ENCODE data around the gene DRAM1.
"Not testable (repeated sequence)": the region's sequence is repeated elsewhere in the genome, so short reads cannot be mapped to it uniquely, and the experiment has no call there.

The DRAM1 gene

DNA sequence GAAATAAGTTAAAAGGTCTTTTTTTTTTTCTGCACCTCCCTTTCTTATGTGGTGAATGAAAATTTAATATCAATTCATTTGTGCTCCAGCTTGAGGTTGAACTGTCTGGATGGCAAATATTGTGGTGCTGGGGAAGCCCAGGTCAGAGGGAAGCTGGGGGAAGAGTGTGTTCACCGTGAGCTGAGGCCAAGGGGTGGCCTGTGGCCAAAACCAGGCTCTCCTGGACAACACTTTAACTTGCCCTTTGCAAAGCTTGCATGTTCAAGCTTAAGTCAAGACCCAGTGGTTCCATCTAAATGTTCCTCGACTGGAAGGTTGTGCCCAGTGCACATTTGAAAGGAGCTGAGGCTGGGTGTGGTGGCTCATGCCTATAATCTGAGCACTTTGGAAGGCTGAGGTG lies 28.8 kb downstream of the DRAM1 start:
- DNase-seq (no peak), ATAC-seq (replicated peaks) (no peak)
- no peak overlapping the region for H3K4me3 Mint-ChIP-seq
- H3K36me3 Mint-ChIP-seq: peaks cover 6 to 15% of the 10 kb centered on the region in 2 donors
- no peaks in the 10 kb centered on the region for H3K9me3 Mint-ChIP-seq
- H3K27me3 Mint-ChIP-seq: no peaks in the 10 kb centered on the region
- H3K4me1 Mint-ChIP-seq: peaks cover 19 to 43% of the 10 kb centered on the region in 2 donors
- H3K27ac Mint-ChIP-seq: no peak overlapping the region

DNA sequence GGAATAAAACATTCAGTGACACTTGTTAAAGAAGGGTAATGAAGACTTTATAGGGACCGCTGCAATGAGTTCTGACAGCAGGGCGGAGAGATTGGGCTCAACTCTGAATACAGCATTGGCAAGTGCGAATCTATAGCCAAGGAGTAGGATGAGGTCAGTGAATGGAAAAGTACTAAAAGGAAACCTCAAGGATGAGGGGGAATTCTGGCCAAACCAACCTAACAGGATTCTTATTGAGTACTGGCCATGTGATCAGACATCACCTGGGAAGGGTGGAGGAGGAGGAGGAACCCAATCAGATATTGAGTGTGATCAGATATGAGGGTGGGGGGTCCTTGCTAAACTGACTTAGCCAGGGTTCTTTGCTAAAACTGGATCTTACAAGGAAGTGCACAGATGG lies 31.0 kb downstream of the DRAM1 start:
- no peak for DNase-seq
- no peak for ATAC-seq (replicated peaks)
- H3K4me1 Mint-ChIP-seq: peaks cover 17 to 36% of the 10 kb centered on the region in 2 donors
- peak overlapping the region; percentile 17 to 19 for H3K4me3 Mint-ChIP-seq
- peak overlapping the region; percentile 81 for H3K27ac Mint-ChIP-seq
- H3K9me3 Mint-ChIP-seq: no peaks in the 10 kb centered on the region
- peaks cover 0 to 4% of the 10 kb centered on the region in 2 donors for H3K36me3 Mint-ChIP-seq
- H3K27me3 Mint-ChIP-seq: no peaks in the 10 kb centered on the region

DNA sequence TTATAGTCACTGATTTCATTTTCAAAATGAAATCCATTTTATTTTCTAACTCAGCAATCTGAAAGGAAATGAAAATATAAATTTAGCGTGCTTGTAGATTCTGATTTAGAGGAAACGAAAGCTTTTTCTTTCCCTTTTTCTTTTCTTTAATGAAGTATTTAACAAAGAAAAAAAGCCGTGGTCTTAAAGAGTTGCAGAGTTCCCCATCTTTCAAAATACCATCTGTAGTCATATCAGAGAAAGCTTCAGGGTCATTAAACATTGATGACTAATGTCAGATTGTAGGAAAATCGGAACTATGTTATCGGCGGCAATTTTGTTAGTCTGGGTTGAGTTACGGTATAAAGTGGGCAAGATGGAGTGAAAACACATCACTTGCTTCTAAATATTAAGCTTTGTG lies 32.3 kb downstream of the DRAM1 start:
- Mint-ChIP-seq H3K9me3 (no peaks in the 10 kb centered on the region), H3K4me1 (peaks cover 17 to 44% of the 10 kb centered on the region in 2 donors), H3K27ac (peak overlapping the region; percentile 51), H3K4me3 (peak overlapping the region; percentile 65 to 68), H3K27me3 (no peaks in the 10 kb centered on the region), H3K36me3 (peaks cover 1 to 4% of the 10 kb centered on the region in 2 donors)
- peak; percentile 87 to 90 for ATAC-seq (replicated peaks)
- no peak for DNase-seq

DNA sequence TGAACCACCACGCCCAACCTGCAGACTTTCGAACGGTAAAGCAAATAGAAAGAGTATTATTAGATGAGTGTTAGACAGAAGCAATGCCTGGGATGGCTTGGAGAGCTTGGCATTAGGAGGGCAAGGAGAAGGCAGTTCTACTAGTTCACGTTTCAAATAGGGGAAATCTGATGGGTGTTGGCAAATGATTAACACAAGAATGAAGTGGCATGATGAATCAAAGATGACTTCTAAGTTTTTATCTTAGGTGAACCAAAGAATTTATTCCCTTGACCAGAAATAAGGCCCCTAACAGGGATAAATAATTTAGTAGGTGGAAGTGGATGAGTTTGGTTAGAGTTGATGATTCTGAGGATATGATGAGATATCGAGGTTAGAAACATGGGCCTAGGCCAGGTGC lies 38.5 kb downstream of the DRAM1 start:
- Mint-ChIP-seq H3K4me3 (no peak overlapping the region), H3K27me3 (no peaks in the 10 kb centered on the region), H3K9me3 (no peaks in the 10 kb centered on the region), H3K4me1 (peaks cover 26 to 56% of the 10 kb centered on the region in 2 donors), H3K36me3 (peaks cover 6 to 7% of the 10 kb centered on the region in 2 donors), H3K27ac (peak overlapping the region; percentile 38)
- ATAC-seq (replicated peaks) (no peak), DNase-seq (no peak)

DNA sequence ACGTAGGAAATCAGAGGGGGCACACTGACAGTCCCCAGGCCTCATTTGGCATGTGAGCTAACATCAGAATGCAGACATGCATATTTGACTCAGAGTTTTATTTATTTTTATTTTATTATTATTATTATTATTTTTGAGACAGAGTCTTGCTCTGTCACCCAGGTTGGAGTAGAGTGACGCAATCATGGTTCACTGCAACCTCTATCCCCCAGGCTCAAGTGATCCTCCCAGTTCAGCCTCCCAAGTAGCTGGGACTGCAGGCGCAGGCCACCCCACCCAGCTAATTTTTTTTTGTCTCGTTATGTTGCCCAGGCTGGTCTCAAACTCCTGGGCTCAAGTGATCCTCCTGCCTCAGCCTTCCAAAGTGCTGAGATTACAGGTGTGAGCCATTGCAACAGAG lies 41.4 kb downstream of the DRAM1 start:
- DNase-seq; H3K27ac Mint-ChIP-seq; ATAC-seq (replicated peaks); H3K27me3 Mint-ChIP-seq; H3K9me3 Mint-ChIP-seq; H3K4me3 Mint-ChIP-seq: not testable (repeated sequence)
- Mint-ChIP-seq H3K4me1 (peaks cover 35 to 74% of the 10 kb centered on the region in 2 donors), H3K36me3 (peaks cover 10 to 11% of the 10 kb centered on the region in 2 donors)

DNA sequence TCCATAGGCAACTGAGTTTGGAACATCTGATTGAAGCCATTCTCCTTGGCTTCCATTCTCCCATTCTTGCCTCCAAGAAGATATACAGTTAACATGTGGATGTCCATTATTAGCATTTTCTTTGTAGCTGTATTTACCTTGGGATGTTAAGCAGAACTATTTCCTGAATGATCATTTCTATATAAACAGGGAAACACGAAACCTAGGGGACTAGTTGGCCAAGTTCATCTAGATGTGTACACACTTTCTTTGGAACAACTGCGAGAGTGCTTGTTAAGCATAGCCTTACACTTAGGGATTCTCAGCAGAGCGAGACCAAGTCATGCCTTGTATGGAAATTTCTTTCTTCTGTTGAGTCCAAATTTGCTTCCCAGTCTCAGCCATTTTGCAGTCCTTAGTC lies 42.1 kb downstream of the DRAM1 start:
- no peak for ATAC-seq (replicated peaks)
- Mint-ChIP-seq H3K36me3 (peaks cover 14 to 15% of the 10 kb centered on the region in 2 donors), H3K27ac (no peak overlapping the region), H3K4me1 (peaks cover 35 to 72% of the 10 kb centered on the region in 2 donors), H3K4me3 (no peak overlapping the region), H3K27me3 (no peaks in the 10 kb centered on the region), H3K9me3 (peaks cover 2 to 4% of the 10 kb centered on the region in 2 donors)
- DNase-seq: no peak

DNA sequence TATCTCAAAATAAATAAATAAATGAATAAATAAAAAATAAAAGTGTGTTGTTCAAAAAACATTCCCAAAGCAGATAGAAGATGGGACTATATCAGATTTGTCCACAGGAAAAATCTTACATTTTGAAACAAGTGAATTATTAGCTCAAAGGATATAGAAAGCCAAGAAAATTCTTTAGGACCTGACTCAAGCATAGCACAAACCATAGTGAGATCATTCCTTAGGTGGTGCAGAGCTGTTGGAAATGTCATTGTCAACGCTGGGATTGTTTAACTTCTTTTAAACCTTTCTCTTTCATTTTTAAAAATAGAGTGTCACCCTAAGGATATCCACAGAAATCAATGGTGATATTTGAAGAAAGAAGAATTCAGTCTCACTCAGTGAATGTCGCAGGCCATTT lies 43.5 kb downstream of the DRAM1 start:
- no peak overlapping the region for H3K4me3 Mint-ChIP-seq
- peaks cover 32 to 68% of the 10 kb centered on the region in 2 donors for H3K4me1 Mint-ChIP-seq
- ATAC-seq (replicated peaks) (no peak), DNase-seq (no peak)
- no peaks in the 10 kb centered on the region for H3K27me3 Mint-ChIP-seq
- peaks cover 4 to 5% of the 10 kb centered on the region in 2 donors for H3K9me3 Mint-ChIP-seq
- H3K27ac Mint-ChIP-seq: no peak overlapping the region
- peaks cover 15% of the 10 kb centered on the region in 2 donors for H3K36me3 Mint-ChIP-seq

DNA sequence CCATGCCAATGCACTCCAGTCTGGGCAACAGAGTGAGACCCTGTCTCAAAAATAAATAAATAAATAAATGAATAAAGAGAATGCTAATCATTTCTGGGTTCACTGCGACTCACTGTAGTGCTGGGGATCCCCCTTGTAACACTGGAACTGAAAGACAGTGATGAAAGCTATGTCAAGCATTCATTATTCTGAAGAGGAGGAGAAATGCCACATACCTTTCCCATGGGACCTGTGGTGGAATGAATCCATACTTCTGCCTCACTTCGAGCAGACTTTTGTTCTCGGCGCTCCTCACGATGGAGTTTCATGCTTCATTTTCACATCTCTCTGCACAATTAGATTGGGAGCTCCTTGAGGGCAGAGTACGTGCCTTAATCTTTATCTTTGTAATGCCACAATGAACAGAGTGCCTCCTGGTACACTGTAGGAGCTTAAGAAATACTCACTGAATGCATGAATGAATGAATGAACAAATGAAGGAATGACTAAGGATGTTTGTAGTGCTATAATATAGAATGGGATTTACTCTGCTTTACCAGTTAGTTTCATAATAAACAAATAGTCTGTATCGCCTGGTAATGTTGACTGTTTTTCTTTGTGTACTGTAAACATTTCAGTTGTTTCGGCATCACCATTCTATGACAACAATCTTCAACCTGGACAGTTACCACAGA lies 45.8 kb downstream of the DRAM1 start:
- ATAC-seq (replicated peaks) (peak; percentile 88 to 92), DNase-seq (peak; percentile 33)
- peaks cover 5% of the 10 kb centered on the region in 2 donors for H3K9me3 Mint-ChIP-seq
- no peak overlapping the region for H3K4me3 Mint-ChIP-seq
- H3K36me3 Mint-ChIP-seq: peaks cover 12 to 18% of the 10 kb centered on the region in 2 donors
- H3K4me1 Mint-ChIP-seq: peaks cover 25 to 67% of the 10 kb centered on the region in 2 donors
- no peak overlapping the region for H3K27ac Mint-ChIP-seq
- H3K27me3 Mint-ChIP-seq: no peaks in the 10 kb centered on the region

DNA sequence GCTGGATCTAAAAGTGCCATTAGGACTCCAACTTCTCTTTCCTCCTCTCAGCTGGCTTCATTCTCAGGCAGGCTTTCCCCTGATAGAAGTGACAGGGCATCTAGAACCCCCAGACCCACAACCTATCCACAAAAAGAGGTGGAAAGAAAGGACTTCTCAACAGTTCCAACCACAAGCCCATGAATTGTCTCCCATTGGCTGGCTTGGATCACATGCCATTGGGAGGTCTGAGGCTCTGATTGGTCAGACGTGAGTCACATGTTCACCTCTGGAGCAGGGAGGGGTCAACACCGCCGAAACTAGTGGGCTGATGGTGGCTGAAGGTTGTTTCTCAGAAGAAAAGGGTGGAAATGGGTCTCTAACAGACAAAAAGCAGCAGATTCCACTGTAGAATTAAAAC lies 47.2 kb downstream of the DRAM1 start:
- Mint-ChIP-seq H3K27me3 (no peaks in the 10 kb centered on the region), H3K4me1 (peaks cover 28 to 69% of the 10 kb centered on the region in 2 donors), H3K9me3 (peaks cover 11 to 12% of the 10 kb centered on the region in 2 donors), H3K27ac (no peak overlapping the region), H3K36me3 (peaks cover 19 to 29% of the 10 kb centered on the region in 2 donors), H3K4me3 (no peak overlapping the region)
- DNase-seq (no peak), ATAC-seq (replicated peaks) (no peak)

DNA sequence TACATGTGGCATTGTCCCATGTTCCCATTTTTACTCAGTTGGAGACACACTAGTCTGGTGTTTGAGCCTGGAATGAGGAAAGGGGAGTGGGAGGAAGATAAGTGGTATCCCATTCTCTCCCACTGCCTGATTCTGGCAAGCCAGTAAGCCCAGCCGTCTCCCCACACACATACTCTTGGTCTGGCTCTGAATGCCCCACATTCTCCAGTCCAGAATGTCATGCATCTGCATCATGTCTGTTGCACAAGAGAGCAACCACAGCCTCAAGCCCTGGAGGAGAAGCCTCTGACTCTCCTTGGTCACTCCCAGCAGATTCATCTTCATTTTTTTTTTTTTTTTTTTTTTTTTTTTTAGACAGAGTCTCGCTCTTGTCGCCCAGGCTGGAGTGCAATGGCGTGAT lies 48.0 kb downstream of the DRAM1 start:
- Mint-ChIP-seq H3K27ac (no peak overlapping the region), H3K9me3 (peaks cover 11 to 12% of the 10 kb centered on the region in 2 donors), H3K27me3 (no peaks in the 10 kb centered on the region), H3K4me1 (peaks cover 30 to 74% of the 10 kb centered on the region in 2 donors), H3K36me3 (peaks cover 23 to 33% of the 10 kb centered on the region in 2 donors), H3K4me3 (no peak overlapping the region)
- ATAC-seq (replicated peaks) (no peak), DNase-seq (no peak)

DNA sequence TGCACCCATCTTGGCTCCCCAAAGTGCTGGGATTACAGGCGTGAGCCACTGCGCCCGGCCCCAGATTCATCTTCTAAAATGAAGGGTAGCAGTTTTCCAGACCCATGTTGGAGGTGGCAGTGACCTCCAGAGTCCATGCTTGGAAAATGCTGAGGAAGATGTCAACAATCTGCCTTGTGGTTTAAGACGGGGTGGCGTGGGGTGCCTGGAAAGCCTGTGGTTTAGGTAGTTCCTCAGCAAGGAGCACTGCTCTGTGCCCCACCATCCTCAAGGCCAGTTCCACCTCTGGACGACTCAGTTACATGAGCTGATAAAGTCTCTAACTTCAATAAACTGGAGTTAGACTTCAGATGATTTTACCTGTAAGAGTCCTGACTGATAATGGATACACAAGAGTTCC lies 48.6 kb downstream of the DRAM1 start:
- DNase-seq (no peak), ATAC-seq (replicated peaks) (no peak)
- Mint-ChIP-seq H3K9me3 (peaks cover 12 to 16% of the 10 kb centered on the region in 2 donors), H3K27me3 (no peaks in the 10 kb centered on the region), H3K4me3 (no peak overlapping the region), H3K27ac (no peak overlapping the region), H3K36me3 (peaks cover 25 to 38% of the 10 kb centered on the region in 2 donors), H3K4me1 (peaks cover 34 to 79% of the 10 kb centered on the region in 2 donors)

DNA sequence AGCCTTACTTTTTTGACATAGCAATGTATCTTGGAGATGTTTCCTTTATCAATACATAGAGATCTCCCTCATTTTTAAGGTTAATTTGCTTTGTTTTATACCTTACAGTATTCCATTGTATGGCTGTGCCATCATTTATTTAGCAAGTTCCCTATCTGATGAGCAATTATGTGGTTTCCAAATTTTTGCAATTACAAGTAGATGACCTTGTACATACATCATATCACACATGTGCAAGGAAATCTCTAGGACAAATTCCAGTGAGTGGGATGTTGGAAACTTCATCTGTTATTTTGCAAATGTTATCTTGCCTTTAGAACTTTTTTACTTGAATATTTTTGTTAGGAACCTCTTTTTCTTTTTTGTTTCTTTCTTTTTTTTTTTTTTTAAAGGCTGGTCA lies 49.7 kb downstream of the DRAM1 start:
- Mint-ChIP-seq H3K27ac (no peak overlapping the region), H3K27me3 (no peaks in the 10 kb centered on the region), H3K4me1 (peaks cover 36 to 85% of the 10 kb centered on the region in 2 donors), H3K36me3 (peaks cover 23 to 38% of the 10 kb centered on the region in 2 donors), H3K9me3 (peaks cover 12 to 16% of the 10 kb centered on the region in 2 donors), H3K4me3 (no peak overlapping the region)
- DNase-seq (no peak), ATAC-seq (replicated peaks) (no peak)

DNA sequence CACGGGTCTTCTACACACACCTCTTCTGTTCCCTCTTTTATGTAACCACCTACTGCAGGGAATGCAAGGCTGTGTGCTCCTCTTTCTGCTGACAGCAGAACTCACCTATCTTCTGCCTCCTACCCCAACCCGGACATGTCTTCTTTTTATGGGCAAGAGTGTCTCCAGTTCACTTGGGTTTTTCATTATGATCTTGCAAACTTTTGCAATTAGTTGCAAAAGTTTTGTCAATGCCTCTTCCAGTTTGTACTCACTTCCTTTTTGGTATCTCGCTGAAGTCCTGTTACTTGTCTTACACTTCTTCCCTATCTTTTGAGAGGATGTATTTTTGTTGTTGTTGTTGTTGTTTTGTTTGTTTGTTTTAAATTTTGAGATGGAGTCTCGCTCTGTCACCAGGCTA lies 50.6 kb downstream of the DRAM1 start:
- Mint-ChIP-seq H3K27ac (peak overlapping the region; percentile 38), H3K9me3 (peaks cover 12 to 16% of the 10 kb centered on the region in 2 donors), H3K4me3 (no peak overlapping the region), H3K4me1 (peaks cover 39 to 86% of the 10 kb centered on the region in 2 donors), H3K36me3 (peaks cover 23 to 34% of the 10 kb centered on the region in 2 donors), H3K27me3 (no peaks in the 10 kb centered on the region)
- no peak for DNase-seq
- no peak for ATAC-seq (replicated peaks)

DNA sequence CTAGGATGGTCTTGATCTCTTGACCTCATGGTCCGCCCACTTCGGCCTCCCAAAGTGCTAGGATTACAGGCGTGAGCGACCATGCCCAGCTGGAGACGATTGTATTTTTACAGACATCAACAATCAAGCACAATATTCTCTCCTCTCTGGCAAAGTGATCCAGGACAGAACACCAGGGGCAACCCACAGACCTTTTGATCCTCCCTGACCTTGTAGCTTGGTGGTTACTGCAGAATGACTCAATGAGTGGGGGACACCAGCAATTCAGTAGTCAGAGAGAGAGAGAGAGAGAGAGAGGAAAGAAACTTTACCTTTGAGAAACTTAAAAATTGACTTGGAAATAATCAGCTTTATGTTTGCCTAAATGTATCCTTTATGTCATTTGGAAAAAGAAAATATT lies 51.2 kb downstream of the DRAM1 start:
- Mint-ChIP-seq H3K4me1 (peaks cover 44 to 86% of the 10 kb centered on the region in 2 donors), H3K27ac (peak overlapping the region; percentile 38), H3K9me3 (peaks cover 12 to 16% of the 10 kb centered on the region in 2 donors), H3K36me3 (peaks cover 21 to 34% of the 10 kb centered on the region in 2 donors), H3K4me3 (no peak overlapping the region), H3K27me3 (no peaks in the 10 kb centered on the region)
- DNase-seq (no peak), ATAC-seq (replicated peaks) (no peak)

DNA sequence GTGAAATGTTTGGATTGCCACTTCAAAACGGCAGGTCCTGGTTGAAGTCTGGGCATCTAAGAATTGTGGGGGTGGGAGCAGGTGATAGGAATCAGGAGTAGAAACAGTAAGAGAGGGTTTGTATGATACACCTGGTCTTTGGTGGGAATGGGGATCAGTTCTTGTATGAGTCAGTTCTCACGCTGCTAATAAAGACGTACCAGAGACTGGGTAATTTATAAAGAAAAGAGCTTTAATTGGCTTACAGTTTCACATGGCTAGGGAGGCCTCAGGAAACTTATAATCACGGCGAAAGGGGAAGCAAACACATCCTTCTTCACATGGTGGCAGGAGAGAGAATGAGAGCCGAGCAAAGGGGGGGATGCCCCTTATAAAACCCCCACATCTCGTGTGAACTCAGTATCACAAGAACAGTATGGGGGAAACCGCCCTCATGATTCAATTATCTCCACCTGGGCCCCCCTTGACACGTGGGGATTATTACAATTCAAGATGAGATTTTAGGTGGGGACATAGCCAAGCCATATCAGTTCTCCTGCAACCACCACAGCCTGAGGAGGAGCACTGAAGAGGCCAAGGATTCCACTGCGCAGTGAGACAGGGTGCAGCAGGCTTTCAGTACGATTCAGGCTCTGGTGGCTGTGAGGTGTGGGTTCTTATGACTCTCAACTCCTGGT lies 52.1 kb downstream of the DRAM1 start:
- DNase-seq (no peak), ATAC-seq (replicated peaks) (no peak)
- peaks cover 16 to 32% of the 10 kb centered on the region in 2 donors for H3K36me3 Mint-ChIP-seq
- H3K9me3 Mint-ChIP-seq: peaks cover 9 to 12% of the 10 kb centered on the region in 2 donors
- peak overlapping the region; percentile 38 for H3K27ac Mint-ChIP-seq
- peak overlapping the region in 1 of 2 donors; percentile 28 for H3K4me3 Mint-ChIP-seq
- no peaks in the 10 kb centered on the region for H3K27me3 Mint-ChIP-seq
- H3K4me1 Mint-ChIP-seq: peaks cover 52 to 90% of the 10 kb centered on the region in 2 donors
